NT2/D1 (cell line): Measurements from ENCODE around the gene CUL9.

Experiments
- SUZ12 ChIP-seq: IDR thresholded peaks from 2 replicates; pipeline ENCODE4 v1.6.1; 2011; ENCODE audit not compliant: insufficient read length, insufficient read depth; ENCODE audit errors: extremely low read depth
- YY1 ChIP-seq: IDR thresholded peaks from 2 replicates; pipeline ENCODE4 v1.6.1; 2011; ENCODE audit not compliant: insufficient read length, insufficient read depth
- ZNF274 ChIP-seq: IDR thresholded peaks from 2 replicates; pipeline ENCODE4 v1.6.1; 2011; ENCODE audit warnings: mild to moderate bottlenecking, low read depth, low read length

DNA sequence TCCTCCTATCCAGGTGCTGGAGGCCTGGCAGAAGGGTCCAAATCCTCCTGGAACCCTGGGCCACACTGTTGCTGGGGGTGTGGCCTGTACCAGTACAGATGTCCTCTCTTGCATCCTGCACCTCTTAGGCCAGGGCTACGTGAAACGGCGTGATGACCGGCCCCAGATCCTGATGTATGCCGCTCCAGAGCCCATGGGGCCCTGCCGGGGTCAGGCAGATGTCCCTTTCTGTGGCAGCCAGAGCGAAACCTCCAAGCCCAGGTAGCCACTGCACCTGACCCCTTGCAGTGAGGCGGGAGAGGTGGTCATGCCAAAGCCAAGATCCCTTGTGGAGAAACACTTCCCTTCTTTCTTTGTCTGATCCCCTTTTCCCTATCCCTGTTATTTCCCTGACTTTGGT is 33.1 kb downstream of the CUL9 start:
- TF ChIP-seq ZNF274 (no peak), YY1 (no peak), SUZ12 (no peak)
